DMS153 treated with DMSO at 0.1 percent for 48 hours (cell line): Measurements from ENCODE around the gene MSL3B.

Experiments used
- DNase-seq: peaks from one replicate; lab custom pipeline; 2025; ENCODE audit not compliant: unreplicated experiment; lab: John Stamatoyannopoulos, UW

Gene MSL3B

GRCh38 chr2:233853883-233854240 lies 14.3 kb downstream of the MSL3B start:
- no peak for DNase-seq

DNA sequence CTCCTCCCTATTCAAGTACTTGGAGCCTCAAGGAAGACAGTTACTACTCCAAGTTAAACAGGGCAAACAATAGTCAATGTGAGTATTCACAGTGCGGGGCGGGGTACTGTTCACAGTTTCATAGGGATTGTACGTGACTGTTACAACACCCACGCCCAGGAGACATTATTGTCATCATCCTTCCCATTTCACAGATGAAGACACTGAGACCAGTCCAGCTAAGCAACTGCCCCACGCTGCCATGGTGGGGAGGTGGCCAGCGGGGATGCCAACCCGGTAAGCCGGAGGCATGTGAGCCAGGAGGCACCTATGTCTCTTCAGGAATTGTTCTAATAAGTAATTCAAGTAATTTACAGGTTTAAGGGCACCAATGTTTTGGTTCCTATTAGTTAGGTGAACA lies 14.8 kb downstream of the MSL3B start:
- DNase-seq = no peak

DNA sequence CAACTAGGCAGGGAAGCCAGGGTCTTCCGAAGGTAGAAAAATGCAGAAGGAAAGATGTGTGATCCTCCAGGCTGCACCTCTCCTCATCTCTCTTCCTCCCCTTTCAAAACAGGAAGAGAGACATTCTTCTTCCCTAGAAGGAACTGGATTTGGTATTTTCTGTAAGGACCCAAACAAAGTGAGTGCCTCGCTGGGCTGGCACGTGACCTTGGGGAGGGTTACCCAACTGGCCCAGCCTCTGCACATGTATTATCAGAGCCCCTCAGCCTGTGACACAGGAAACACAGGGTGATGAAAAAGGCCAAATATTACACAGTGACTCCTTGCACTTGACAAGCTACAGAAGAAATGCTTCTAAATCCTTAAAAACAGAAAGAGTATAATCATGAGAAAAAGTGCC lies 16.1 kb downstream of the MSL3B start:
- DNase-seq = no peak

DNA sequence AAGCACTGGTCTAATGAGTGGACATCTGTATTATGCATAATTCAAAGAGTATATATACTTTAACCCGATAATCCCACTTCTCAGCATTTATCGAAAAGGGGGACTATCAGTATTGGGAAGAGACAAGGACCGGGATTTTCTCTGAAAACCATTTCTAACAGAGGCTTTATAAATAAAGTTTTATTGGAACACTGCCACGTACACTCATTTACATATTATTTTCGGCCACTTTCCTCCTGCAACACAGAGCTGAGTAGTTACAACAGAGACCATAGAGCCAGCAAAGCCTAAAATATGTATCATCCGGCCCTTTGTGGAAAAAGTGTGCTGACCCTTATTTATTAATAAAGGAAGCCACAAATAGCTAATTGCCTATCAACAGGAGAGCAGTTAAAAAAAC lies 17.0 kb downstream of the MSL3B start:
- no peak for DNase-seq

GRCh38 chr2:233850745-233851144 lies 17.4 kb downstream of the MSL3B start:
- DNase-seq = no peak

- DNase-seq = no peak
These were observed 18.4 kb downstream of the MSL3B start for GRCh38 chr2:233849607-233850271.

- no peak for DNase-seq
These were observed 19.9 kb downstream of the MSL3B start for GRCh38 chr2:233848276-233848675.

DNA sequence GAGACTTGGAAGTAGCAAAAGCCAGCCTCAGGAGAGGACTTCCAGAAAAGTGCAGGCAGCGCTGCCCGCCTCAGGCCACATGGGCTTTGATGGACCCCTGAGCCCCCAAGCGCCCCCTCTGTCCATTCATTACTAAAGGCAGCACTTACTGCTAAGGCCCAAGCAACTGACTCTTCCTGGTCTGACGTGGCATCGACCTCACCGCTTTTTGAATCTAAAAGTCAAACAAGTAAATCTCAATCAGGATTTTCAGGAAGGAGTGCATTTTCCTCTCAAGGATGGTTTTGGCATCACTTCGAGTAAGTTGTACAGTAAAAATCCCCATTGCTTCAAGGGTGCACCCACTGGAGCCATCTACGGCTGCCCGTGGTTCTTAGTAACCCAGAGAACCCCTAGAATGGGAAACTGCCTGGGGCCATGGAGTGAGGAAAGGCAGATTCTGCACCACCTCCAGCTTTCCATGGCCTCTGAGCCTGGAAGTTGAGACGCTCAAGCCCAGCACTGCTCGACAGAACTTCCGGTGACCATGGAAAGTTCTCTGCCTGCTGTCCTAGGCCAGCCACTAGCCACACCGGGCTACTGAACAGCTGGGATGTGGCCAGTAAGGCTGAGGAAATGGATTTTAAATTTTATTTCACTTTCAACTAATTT lies 20.8 kb downstream of the MSL3B start:
- no peak for DNase-seq

DNA sequence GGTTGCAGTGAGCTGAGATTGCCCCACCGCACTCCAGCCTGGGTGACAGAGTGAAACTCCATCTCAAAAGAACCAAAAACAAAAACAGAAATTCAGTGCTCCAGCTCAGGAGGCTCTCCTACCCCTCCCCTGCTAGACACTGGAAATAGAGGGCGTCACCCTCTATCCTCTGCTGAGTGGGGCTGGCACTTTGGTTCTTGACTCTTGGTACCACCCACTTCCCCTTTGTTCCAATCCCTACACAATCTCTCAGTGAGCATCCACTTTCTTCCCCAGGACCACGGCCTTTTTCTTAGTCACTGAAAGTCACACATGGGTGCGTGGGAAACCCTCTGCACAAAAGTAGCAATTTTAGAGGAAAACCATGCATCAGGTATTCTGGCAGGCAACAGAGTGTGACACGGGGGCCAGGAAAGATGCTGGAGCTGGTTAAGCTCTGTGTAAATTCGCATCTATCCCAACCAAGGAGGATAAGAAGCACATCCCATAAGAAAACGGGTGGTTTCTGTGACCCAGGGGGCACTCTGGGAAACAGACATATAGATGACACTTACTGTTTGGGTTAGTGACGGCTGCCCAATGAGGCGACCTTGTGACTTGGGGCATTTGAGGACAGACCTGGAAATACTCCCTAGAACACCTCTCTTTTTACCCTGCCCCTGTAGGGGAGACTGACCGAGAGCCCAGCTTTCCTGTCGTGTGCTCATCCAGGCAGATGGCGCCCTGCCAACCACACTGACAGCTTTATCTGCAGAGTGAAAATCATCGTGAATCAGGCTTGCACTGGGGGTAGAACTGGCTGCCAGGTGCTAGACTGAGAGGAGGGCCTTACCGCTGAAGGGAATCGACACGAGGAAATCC lies 21.6 kb downstream of the MSL3B start:
- DNase-seq = no peak

GRCh38 chr2:233845301-233846060 lies 22.7 kb downstream of the MSL3B start:
- no peak for DNase-seq

GRCh38 chr2:233844836-233845235 lies 23.4 kb downstream of the MSL3B start:
- DNase-seq = no peak

- no peak for DNase-seq
These were observed 23.9 kb downstream of the MSL3B start for GRCh38 chr2:233844064-233844807.

GRCh38 chr2:233841183-233841582 lies 27.0 kb downstream of the MSL3B start:
- no peak for DNase-seq

- no peak for DNase-seq
These were observed 27.7 kb downstream of the MSL3B start for GRCh38 chr2:233840520-233840919.

GRCh38 chr2:233839447-233839820 lies 28.8 kb downstream of the MSL3B start:
- no peak for DNase-seq

- no peak for DNase-seq
These were observed 29.3 kb downstream of the MSL3B start for GRCh38 chr2:233838726-233839446.

DNA sequence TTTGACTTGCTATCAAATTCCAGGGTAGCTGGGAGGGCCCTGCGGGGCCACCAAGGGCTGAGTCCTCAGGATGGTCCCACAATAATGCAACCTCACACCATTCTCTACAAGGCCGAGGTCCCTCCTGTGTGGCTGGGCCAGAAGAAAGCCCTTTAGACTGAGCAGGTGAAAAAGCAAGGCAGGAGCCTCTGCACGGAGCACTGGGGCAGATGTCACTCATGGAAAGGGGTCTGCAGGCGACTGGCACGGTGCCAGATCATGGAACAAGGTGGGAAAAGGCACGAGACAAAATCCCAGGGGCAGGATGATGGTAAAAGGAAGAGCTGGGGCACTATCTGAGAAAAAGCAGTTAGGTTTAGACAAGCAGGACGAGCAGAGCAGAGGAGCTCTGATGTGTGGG lies 29.9 kb downstream of the MSL3B start:
- no peak for DNase-seq

DNA sequence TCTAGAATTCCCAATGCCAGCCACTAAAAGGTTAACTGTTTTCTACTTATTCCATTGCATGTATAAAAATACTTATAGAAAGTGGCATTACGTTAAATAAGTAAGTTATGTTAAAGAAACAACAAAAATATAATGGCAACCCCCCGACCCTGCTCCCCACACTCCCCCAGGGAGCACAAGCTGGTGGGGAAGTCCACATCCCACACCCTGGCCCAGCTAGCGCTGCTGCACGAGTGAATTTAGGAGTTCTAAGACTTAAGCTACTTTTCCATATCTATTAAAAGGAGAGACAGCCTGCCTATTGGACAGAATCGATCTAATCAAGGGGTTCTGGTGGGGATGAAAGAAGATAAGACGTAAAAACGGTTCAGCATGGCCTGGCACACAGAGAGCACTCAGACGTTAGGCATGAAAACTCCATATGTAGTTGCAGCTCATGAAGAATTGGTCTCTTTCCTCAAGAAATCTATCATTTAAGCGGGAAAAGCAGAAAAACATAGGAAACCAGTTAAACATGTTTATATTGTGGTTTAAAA lies 30.4 kb downstream of the MSL3B start:
- no peak for DNase-seq

GRCh38 chr2:233836359-233836758 lies 31.8 kb downstream of the MSL3B start:
- DNase-seq = no peak
